ENCODE data around the gene ZNF205.
A peak's percentile ranks its signal among the peaks of the same experiment; 100 is the strongest.

Gene ZNF205

DNA sequence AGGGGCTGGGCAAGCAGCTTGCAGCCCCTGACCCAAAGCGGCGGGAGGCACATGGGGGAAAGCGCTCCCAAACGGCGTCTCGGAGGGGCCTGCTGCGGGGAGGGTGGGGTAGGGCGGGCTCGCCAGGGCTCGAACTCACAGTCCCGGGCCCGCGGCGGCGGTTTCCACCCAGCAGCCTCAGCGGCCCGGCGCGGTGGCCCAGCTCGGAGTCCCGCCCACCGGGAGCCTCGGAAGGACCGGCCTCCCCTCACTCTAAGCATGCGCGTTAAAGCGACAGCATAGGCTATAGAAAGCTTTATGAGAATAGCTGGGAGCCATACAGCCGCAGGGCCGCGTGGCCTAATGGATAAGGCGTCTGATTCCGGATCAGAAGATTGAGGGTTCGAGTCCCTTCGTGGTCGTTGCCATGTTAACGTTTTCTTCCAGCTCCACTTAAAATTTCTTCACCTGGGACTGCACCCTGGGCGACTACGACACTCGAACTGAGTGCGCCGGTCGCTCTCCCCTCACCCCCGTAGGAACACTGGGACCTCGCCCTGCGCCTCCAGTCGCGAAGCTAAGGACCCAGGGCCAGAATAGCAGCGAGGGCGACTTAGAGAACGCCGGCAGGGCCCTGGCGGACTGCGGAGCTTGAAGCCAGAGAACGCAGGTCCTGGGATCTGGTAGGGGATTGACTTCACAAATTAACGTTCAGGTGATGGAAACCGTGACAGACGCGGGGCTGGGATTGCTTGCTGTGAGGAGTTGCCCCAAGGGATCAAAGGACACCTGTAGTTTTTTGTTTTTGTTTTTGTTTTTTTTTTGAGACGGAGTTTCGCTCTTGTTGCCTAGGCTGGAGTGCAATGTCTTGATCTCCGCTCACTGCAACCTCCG lies 38.2 kb downstream of the ZNF205 start:
- H3K36me3 ChIP-seq (ENCODE audit: insufficient read depth, low read length) = no peaks in the 10 kb centered on the region
- H3K4me1 ChIP-seq (ENCODE audit: insufficient read depth, low read length) = 0 out of 2 replicates have a peak, but pooled peaks cover 6% of the 10 kb centered on the region
- H3K9me3 ChIP-seq (ENCODE audit: control insufficient read depth, insufficient read depth, low read length) = no peaks in the 10 kb centered on the region
- peak overlapping the region; percentile 94 for H3K9ac ChIP-seq (ENCODE audit: low read depth, low read length)

DNA sequence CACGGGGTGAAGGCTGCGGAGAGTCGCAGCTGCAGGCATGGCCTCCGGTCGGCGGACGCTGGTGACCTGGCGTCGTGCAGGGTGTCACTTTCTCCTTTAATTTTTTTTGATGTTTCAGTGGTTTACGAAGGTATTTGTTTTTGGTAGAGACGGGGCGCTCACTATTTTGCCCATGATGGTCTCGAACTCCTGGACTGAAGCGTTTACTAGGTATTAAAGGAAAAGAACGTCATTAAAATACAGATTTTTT lies 39.6 kb downstream of the ZNF205 start:
- 0 out of 2 replicates have a peak, but pooled peaks cover 6% of the 10 kb centered on the region for H3K4me1 ChIP-seq (ENCODE audit: insufficient read depth, low read length)
- H3K36me3 ChIP-seq (ENCODE audit: insufficient read depth, low read length) = no peaks in the 10 kb centered on the region
- peak overlapping the region; percentile 77 for H3K9ac ChIP-seq (ENCODE audit: low read depth, low read length)
- H3K9me3 ChIP-seq (ENCODE audit: control insufficient read depth, insufficient read depth, low read length) = no peaks in the 10 kb centered on the region

DNA sequence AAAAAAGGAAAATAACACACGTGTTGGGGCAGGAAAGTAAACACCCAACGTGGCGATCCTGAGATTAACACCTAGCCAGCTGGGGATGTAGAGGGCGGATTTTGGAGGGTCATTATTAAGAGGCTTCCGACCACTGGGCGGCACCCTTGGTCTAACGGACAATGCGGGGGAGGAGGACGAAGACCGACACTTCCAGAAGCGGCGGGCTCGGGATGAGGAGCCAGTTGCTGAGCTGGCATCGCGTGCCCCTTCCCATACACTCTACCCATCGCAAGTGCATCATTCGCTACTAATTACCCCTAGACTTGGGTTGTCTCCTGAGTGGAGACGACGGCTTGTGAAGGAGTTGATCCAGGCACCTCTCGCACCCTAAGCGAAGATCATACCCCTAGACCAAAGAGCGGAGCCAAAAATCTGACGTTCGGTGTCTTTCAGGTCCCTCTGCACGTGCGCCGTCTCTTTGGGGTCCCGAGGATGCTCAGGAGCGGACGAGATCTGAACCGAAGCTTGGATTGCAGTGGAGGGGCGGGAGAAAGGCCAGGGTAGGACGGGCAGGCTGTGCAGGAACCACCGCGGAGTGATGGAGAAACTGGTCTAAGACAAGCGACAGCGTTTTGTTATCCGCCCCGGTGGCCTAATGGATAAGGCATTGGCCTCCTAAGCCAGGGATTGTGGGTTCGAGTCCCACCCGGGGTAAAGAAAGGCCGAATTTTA lies 40.0 kb downstream of the ZNF205 start:
- 0 out of 2 replicates have a peak, but pooled peaks cover 6% of the 10 kb centered on the region for H3K4me1 ChIP-seq (ENCODE audit: insufficient read depth, low read length)
- H3K36me3 ChIP-seq (ENCODE audit: insufficient read depth, low read length) = no peaks in the 10 kb centered on the region
- H3K9ac ChIP-seq (ENCODE audit: low read depth, low read length) = peak overlapping the region; percentile 77
- H3K9me3 ChIP-seq (ENCODE audit: control insufficient read depth, insufficient read depth, low read length) = no peaks in the 10 kb centered on the region

DNA sequence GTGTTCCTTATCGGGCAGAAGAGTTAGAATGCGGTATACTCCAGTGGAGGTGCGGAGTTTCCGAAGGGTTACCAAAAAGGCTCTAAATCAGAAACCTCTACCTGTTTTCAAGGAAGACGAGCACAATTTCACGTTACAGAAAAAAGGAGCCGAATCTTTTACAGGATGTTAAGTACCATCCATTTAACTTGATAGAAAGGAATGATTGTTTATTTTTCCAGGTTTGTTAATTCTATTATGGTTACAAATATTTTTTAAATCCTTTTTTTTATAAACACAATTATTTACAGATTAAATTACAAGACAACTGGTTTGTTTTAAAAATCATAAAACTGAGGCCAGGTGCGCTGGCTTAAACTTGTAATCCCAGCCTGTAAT lies 40.6 kb downstream of the ZNF205 start:
- H3K4me1 ChIP-seq (ENCODE audit: insufficient read depth, low read length) = 0 out of 2 replicates have a peak, but pooled peaks cover 6% of the 10 kb centered on the region
- H3K36me3 ChIP-seq (ENCODE audit: insufficient read depth, low read length) = no peaks in the 10 kb centered on the region
- H3K9me3 ChIP-seq (ENCODE audit: control insufficient read depth, insufficient read depth, low read length) = no peaks in the 10 kb centered on the region
- H3K9ac ChIP-seq (ENCODE audit: low read depth, low read length) = no peak overlapping the region; the same call in 1 of the 2 replicates

DNA sequence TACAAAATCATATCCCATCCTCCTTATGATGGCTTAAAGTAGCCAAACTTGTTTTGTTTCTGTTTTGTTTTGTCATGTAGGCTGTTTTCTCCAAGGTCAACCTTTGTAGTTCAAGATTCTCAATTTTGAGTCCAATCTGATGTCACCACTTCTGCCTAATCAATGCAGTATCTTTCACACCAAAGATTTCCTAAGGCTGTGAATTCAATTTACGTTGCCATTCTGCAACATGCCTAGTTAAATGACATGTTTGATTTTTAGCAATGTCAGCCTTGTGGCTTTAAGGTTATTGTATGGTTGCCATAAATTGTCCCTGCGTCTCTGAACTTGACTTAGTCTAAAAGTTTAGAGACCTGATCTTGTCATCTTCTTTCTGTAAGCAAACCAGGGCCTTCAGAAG lies 42.8 kb downstream of the ZNF205 start:
- Histone ChIP-seq H3K9me3 (ENCODE audit: control insufficient read depth, insufficient read depth, low read length) (no peaks in the 10 kb centered on the region), H3K9ac (ENCODE audit: low read depth, low read length) (no peak overlapping the region), H3K4me1 (ENCODE audit: insufficient read depth, low read length) (no peaks in the 10 kb centered on the region), H3K36me3 (ENCODE audit: insufficient read depth, low read length) (no peaks in the 10 kb centered on the region)

DNA sequence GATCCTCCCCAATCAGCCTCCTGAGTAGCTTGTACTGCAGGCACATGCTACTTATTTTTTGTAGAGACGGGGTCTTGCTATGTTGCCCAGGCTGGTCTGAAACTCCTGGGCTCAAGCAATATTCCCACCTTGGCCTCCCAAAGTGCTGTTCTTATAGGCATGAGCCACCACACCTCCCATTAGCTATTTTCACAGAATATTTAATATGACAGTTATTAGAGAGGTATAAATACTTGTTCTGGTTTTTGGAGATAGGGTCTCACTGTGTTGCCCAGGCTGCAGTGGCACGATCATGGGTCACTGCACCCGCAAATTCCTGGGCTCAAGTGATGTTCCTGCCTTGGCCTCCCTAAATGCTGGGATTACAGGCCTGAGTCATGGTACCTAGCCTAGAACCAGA lies 43.6 kb downstream of the ZNF205 start:
- H3K9ac ChIP-seq (ENCODE audit: low read depth, low read length) = no peak overlapping the region

DNA sequence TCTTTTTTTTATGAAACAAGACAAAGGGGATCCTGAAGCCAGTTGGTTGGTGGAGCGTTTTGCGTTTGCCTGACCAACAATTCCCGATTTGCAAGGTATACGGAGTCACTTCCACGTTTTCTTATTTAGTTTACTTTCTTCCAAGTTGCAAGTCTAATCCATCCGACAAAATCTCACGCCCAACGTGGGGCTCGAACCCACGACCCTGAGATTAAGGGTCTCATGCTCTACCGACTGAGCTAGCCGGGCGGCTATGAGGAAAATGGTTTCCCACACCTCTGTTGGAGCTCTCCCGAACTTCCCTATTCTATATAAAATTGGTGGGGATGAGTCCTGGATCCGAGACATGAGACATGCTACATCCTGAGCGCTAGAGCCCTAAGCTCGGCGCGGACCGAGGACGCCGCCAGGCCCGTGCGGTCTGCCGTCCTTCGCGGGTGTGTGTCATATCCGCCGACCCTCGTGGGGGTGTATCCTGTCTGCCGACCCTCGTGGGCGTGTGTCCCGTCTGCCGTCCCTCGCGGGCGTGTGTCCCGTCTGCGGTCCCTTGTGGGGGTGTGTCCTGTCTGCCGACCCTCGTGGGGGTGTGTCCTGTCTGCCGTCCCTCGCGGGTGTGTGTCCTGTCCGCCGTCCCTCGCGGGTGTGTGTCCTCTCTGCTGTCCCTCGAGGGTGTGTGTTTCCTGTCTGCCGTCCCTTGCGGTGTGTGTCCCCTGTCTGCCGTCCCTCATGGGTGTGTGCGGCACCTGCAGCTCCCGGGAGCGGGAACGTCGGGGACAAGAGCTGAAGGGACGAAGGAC lies 45.0 kb downstream of the ZNF205 start:
- no peaks in the 10 kb centered on the region for H3K9me3 ChIP-seq (ENCODE audit: control insufficient read depth, insufficient read depth, low read length)
- H3K9ac ChIP-seq (ENCODE audit: low read depth, low read length) = peak overlapping the region; percentile 49

More for the DNA sequence above, 43.6 kb downstream of the ZNF205 start:
- Histone ChIP-seq H3K4me1 (ENCODE audit: insufficient read depth, low read length) (no peaks in the 10 kb centered on the region), H3K9me3 (ENCODE audit: control insufficient read depth, insufficient read depth, low read length) (no peaks in the 10 kb centered on the region), H3K36me3 (ENCODE audit: insufficient read depth, low read length) (no peaks in the 10 kb centered on the region)

DNA sequence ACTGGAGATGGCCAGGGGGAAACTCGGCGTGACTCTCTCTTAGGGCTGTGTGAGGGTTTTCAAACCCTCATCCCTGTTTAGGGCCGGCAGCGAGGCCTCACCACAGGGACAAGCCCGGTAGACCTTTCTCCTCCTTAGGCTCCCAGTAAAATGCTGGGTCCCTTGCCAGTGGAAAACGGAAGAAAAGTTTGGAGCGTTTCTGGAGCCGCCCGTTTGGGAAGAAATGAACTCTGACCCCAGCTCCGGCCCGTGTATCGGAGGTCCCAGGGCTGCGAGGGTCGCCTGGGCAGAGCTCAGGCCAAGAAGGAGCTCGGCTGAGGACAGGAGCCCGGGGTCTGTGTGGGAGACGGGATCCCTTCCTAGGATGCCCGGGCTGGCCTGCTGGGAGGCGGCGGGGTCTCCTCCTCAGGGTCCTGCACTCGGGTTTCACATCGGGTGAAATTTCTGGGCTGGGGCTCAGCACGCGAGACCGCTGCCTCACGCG lies 45.7 kb downstream of the ZNF205 start:
- H3K4me1 ChIP-seq (ENCODE audit: insufficient read depth, low read length) = no peaks in the 10 kb centered on the region
- no peaks in the 10 kb centered on the region for H3K36me3 ChIP-seq (ENCODE audit: insufficient read depth, low read length)
- no peaks in the 10 kb centered on the region for H3K9me3 ChIP-seq (ENCODE audit: control insufficient read depth, insufficient read depth, low read length)
- H3K9ac ChIP-seq (ENCODE audit: low read depth, low read length) = peak overlapping the region; percentile 49

More for the DNA sequence above, 45.0 kb downstream of the ZNF205 start:
- Histone ChIP-seq H3K36me3 (ENCODE audit: insufficient read depth, low read length) (no peaks in the 10 kb centered on the region), H3K4me1 (ENCODE audit: insufficient read depth, low read length) (no peaks in the 10 kb centered on the region)

DNA sequence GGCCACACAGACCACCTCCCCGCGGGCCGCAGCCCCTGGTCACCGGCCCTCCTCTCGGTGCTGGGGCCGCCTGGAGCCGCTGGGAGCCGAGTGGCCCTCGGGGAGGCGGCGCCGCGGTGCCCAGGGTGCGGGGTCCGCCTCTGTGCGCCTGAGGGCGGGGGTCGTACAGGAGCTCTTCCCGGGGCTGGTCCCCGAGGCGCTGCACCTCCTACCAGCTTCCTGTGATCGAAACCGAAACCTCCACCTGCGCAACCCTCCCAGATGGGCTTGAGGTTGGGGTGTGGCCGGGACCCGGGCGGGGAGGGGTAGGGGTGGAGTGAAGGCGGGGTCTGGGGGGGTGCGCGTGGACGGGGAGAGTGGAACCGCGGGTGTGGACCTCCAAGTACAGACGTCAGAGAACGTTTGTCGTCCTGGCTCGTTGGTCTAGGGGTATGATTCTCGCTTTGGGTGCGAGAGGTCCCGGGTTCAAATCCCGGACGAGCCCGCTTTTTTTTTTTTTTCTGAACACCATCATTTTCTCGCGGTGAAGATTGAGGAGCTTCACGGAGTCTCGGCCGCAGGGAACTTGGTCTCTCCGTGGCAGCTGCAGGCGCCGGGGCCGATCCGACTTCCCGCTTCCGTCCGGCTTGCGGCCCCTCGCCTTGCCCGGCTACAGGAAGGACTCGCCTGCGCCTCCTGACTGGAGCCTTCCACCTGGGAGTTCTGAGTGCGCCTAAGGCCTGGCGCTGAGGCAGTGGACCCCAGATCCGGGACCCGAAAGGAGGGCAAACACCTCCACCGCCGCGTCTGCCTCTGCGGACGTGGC lies 46.3 kb downstream of the ZNF205 start:
- Histone ChIP-seq H3K9me3 (ENCODE audit: control insufficient read depth, insufficient read depth, low read length) (no peaks in the 10 kb centered on the region), H3K9ac (ENCODE audit: low read depth, low read length) (peak overlapping the region; percentile 49), H3K36me3 (ENCODE audit: insufficient read depth, low read length) (no peaks in the 10 kb centered on the region), H3K4me1 (ENCODE audit: insufficient read depth, low read length) (no peaks in the 10 kb centered on the region)

DNA sequence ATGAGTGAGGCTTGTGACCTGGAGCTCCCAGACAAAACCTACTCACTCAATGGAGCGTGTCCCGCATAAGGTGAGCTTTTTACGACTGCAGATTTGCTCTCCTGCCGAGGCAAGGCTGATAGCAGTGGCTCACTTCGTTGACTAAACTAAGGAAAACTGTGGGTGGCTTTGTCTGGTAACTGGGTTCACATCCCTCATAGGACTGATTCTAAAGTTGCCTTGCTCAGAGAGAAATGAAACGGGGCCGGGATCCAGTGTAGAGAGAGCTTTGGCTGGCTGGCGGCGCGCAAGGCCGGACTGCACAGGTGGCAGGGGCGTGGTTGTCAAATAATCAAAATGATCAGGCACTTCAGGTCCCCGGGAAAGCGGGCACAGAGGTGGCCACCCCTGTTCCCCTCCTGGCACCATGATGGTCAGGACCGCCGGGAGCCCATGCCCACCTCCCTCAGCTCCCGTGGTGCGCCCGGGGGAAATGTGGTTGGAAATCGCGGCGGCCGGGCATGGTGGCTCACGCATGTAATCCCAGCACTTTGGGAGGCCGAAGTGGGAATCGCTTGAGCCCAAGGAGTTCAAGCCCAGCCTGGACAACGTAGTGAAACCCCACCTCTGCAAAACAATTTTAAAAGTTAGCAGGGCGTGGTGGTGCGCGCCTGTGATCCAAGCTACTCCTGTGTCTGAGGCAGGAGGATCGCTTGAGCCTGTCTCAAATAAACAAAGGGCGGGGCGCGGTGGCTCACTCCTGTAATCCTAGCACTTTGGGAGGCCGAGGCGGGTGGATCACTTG lies 49.0 kb downstream of the ZNF205 start:
- Histone ChIP-seq H3K9ac (ENCODE audit: low read depth, low read length) (peak overlapping the region; percentile 42; the same call in 1 of the 2 replicates), H3K9me3 (ENCODE audit: control insufficient read depth, insufficient read depth, low read length) (no peaks in the 10 kb centered on the region), H3K36me3 (ENCODE audit: insufficient read depth, low read length) (no peaks in the 10 kb centered on the region), H3K4me1 (ENCODE audit: insufficient read depth, low read length) (no peaks in the 10 kb centered on the region)

DNA sequence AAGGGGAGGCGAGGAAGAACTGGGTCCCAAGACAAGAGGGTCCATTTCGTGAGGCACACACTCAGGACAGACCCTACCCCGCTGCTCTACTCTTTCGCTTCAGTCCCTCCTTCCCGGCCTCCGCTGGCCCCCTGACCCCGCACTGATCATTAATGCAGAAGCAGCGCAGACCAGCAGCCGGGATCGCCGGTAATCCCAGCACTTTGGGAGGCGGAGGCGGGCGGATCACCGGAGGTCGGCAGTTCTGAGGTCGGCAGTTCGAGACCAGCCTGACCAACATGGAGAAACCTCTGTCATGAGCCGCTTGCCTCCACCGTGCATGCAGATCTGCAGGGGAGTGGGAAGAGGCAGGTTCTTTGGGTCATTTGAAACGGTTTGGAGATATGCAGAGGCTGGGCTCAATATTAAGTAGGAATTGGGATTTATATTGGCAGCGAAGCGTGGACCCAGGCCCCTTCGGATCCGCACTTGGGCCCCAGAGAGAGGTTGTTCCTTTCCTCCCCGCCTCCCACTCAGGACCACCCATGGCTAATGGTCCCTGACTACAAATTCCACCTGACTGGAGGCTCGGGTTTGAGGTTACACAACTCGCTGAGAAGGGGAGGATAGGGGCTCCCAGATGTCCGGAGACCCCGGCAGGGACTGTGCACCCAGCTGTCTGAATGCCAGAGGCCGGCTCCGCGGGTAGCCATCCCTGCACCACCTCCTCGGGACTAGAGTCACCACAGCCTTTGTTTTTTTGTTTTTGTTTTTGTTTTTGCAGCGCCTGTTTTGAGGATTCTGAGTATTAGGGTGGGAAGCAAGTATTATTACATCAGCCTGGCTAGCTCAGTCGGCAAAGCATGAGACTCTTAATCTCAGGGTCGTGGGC lies 52.0 kb downstream of the ZNF205 start:
- no peaks in the 10 kb centered on the region for H3K9me3 ChIP-seq (ENCODE audit: control insufficient read depth, insufficient read depth, low read length)
- no peaks in the 10 kb centered on the region for H3K36me3 ChIP-seq (ENCODE audit: insufficient read depth, low read length)
- no peaks in the 10 kb centered on the region for H3K4me1 ChIP-seq (ENCODE audit: insufficient read depth, low read length)
- H3K9ac ChIP-seq (ENCODE audit: low read depth, low read length) = no peak overlapping the region

DNA sequence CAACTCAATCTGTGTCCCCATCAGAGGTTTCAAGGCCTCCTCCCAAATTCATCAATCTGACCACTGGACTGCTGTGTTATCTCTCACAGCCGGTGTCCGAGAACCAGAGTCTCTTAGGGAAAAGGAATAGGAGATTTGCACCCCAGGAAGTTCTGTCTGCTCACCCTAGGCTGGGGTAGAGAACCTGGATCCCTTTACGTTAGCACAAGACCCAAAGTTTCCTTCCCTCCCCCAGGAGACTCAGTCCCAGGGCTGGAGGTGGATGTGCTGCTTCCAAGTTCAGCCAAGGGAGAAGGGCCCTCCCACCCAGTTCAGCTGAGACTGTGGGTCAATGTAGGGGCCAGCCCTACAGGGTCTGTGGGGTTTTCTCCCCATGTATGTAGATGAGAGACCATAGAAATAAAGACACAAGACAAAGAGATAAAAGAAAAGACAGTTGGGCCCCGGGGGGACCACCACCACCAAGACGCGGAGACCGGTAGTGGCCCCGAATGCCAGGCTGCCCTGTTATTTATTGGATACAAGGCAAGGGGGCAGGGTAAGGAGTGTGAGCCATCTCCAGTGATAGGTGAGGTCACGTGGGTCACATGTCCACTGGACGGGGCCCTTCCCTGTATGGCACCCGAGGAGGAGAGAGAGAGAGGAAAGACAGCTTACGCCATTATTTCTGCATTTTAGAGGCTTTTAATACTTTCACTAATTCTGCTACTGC lies 52.9 kb downstream of the ZNF205 start:
- Histone ChIP-seq H3K4me1 (ENCODE audit: insufficient read depth, low read length) (no peaks in the 10 kb centered on the region), H3K9me3 (ENCODE audit: control insufficient read depth, insufficient read depth, low read length) (no peaks in the 10 kb centered on the region), H3K9ac (ENCODE audit: low read depth, low read length) (no peak overlapping the region), H3K36me3 (ENCODE audit: insufficient read depth, low read length) (no peaks in the 10 kb centered on the region)
